BJ (cell line): Measurements from ENCODE around the gene PRRC2B. TPM values are rescaled to one million over a fixed set of nuclear protein-coding genes. Genes with fewer than 3 reads are reported as not detected.

ENCODE experiments used
- CTCF ChIA-PET: fragments of 350-600 bp; formaldehyde crosslinking; extraction: SDS; loops from one replicate; lab custom pipeline; 2021; ENCODE audit warnings: antibody characterized with exemption, inconsistent platforms; lab: Yijun Ruan, JAX
- POLR2A ChIA-PET: fragments of 300-600 bp; sonication (Branson Sonifier 250); formaldehyde crosslinking; extraction: SDS; loops from one replicate; lab custom pipeline; 2021; ENCODE audit warnings: antibody characterized with exemption; lab: Charles Lee
- DNase-seq: peaks from one replicate; pipeline ENCODE4 v3.0.0-alpha.2; 2011; ENCODE audit warnings: low read depth
- H3K27me3 ChIP-seq: 2 replicates; pipeline ENCODE4 v1.6.0; 2011; ENCODE audit warnings: low read length; ENCODE audit not compliant: control insufficient read depth, insufficient read depth
- H3K36me3 ChIP-seq: 2 replicates; pipeline ENCODE4 v1.5.1; 2011; ENCODE audit warnings: low read length; ENCODE audit not compliant: control insufficient read depth, insufficient read depth
- H3K4me3 ChIP-seq: 2 replicates; pipeline ENCODE4 v1.5.1; 2011; ENCODE audit warnings: low read depth, mild to moderate bottlenecking, control low read depth, low read length
- polyA plus RNA-seq: library from polyadenylated mRNA; depleted of rRNA; stranded (reverse); fragments of >200 nt; gene quantifications from 2 replicates; pipeline ENCODE4 v1.2.3, GENCODE V29; 2011
- TF ChIP-seq, protein P1 (sequence below): IDR thresholded peaks from 2 replicates; pipeline ENCODE4 v1.5.1; 2011; ENCODE audit warnings: low read depth, mild to moderate bottlenecking, control low read depth, inconsistent platforms, low read length, moderate library complexity; ENCODE audit not compliant: insufficient read depth

PRRC2B gene
- polyA plus RNA-seq, 1 experiment, result 25.8 TPM

DNA sequence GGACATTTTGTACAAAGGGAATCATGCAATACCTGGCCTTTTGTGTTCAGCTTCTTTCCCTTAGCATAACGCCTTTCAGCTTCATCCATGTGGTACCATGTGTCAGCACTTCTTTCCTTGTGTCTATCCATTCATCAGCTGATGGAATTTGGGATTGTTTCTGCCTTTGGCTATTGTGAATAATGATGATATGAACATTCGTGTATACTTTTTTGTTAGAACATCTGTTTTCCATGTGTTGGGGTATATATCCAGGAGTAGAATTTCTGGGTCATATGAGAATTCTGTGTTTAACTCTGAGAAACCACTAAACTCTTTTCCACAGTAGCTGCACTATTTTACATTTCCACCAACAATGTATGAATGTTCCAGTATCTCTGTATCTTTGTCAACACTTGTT, 14.8 kb upstream of the PRRC2B start:
- no peak overlapping the region for H3K4me3 ChIP-seq
- no peaks in the 10 kb centered on the region for H3K36me3 ChIP-seq
- H3K27me3 ChIP-seq, result no peaks in the 10 kb centered on the region
- ChIA-PET CTCF (interaction anchor here (0.9 kb wide), 1 partner anchor 101 kb away, joined by 3 read pairs; no protein-coding TSS in a partner anchor), POLR2A (no interaction called here)
- TF ChIP-seq, protein P1, sequence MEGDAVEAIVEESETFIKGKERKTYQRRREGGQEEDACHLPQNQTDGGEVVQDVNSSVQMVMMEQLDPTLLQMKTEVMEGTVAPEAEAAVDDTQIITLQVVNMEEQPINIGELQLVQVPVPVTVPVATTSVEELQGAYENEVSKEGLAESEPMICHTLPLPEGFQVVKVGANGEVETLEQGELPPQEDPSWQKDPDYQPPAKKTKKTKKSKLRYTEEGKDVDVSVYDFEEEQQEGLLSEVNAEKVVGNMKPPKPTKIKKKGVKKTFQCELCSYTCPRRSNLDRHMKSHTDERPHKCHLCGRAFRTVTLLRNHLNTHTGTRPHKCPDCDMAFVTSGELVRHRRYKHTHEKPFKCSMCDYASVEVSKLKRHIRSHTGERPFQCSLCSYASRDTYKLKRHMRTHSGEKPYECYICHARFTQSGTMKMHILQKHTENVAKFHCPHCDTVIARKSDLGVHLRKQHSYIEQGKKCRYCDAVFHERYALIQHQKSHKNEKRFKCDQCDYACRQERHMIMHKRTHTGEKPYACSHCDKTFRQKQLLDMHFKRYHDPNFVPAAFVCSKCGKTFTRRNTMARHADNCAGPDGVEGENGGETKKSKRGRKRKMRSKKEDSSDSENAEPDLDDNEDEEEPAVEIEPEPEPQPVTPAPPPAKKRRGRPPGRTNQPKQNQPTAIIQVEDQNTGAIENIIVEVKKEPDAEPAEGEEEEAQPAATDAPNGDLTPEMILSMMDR, result no peak
- no peak for DNase-seq

DNA sequence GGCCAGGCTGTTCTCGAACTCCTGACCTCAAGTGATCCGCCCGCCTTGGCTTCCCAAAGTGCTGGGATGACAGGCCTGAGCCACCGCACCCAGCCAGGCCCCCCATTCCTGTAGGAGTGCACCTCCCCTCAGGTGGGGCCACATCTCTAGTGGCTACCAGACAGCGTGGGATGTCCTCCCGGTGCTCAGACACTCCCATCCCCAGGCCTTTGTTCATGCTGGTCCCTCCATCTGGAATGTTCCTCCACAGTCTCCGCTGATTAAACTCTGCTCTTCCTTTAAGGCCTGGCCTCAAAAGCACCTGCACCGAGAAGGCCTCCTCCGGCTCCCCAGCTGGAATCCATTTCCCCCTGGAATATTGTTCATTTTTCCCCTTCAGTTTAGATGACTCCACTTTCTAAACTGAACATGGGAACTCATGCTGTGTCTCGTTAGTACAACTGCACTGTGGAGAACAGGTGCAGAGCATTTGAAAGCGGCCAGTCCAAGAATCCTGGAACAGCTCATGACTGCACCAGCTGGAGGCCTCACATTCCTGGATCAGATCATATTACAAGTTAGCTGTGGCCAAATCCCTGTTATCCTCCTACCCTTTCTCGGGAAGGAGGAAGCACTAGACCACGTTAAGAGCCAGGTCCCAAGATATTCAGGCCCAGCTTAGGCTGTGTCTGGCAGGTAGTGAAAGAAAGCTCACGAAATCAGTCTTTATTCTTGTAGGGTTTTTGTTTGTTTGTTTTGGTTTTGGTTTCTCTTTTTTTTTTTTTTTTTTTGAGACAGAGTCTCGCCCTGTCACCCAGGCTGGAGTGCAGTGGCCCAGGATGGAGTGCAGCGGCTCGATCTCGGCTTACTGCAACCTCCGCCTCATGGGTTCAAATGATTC, 10.8 kb upstream of the PRRC2B start:
- H3K36me3 ChIP-seq, result no peaks in the 10 kb centered on the region
- POLR2A ChIA-PET, result interaction anchor here (1.3 kb wide), 1 partner anchor 10 kb away, joined by 3 read pairs; no protein-coding TSS in a partner anchor
- CTCF ChIA-PET, result interaction anchor here (0.6 to 1.2 kb wide), 5 partner anchors 14 to 218 kb away, joined by 3 to 5 read pairs (median 3); no protein-coding TSS in a partner anchor
- DNase-seq, result peak; percentile 48
- no peaks in the 10 kb centered on the region for H3K27me3 ChIP-seq
- no peak overlapping the region for H3K4me3 ChIP-seq
- TF ChIP-seq, protein P1, result 0 out of 2 replicates have a peak, but pooled peaks have one; percentile 16

DNA sequence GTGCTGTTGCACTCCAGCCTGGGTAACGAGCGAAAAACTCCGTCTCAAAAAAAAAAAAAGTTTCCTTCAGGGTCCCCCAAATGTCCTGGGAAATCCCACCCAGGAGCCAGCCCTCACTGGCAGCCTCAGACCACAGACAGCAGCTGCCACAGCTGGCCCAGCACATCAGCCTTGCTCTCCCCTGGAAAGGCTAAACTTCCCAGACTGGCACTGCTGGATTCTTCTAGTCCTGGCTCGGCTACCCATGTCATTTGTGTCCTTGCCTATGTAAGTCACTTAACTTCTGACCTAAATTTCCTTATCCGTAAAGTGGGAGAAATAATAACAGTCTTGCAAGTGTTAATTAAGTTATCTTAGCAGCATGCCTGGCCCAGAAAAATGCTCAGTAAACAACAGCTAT, 8.6 kb upstream of the PRRC2B start:
- TF ChIP-seq, protein P1, result no peak
- ChIA-PET CTCF (no interaction called here), POLR2A (no interaction called here)
- no peak overlapping the region for H3K4me3 ChIP-seq
- DNase-seq, result no peak
- no peaks in the 10 kb centered on the region for H3K36me3 ChIP-seq
- H3K27me3 ChIP-seq, result no peaks in the 10 kb centered on the region

DNA sequence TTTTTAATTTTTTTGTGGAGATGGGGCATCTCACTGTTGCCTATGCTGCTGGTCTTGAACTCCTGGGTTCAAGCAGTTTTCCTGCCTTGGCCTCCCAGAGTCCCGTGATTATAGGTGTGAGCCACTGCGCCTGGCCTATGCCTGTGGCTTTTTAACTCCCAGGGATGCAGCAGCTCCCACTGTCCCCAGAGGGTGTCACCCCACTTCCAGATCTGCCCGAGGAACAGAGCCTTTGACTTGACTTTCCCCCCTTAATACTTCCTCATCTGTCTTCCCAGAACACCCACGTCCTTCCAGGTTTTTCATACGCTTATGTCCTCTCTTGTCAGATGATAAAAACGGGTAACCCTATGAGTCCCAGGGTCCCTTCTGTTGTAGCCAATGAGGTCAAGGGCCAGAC, 7.6 kb upstream of the PRRC2B start:
- Histone ChIP-seq H3K36me3 (no peaks in the 10 kb centered on the region), H3K4me3 (no peak overlapping the region), H3K27me3 (no peaks in the 10 kb centered on the region)
- POLR2A ChIA-PET, result no interaction called here
- TF ChIP-seq, protein P1, result peak; percentile 29; the same call in 1 of the 2 replicates
- no peak for DNase-seq
- CTCF ChIA-PET, result interaction anchor here (0.8 kb wide), 1 partner anchor 33 kb away, joined by 3 read pairs; no protein-coding TSS in a partner anchor

DNA sequence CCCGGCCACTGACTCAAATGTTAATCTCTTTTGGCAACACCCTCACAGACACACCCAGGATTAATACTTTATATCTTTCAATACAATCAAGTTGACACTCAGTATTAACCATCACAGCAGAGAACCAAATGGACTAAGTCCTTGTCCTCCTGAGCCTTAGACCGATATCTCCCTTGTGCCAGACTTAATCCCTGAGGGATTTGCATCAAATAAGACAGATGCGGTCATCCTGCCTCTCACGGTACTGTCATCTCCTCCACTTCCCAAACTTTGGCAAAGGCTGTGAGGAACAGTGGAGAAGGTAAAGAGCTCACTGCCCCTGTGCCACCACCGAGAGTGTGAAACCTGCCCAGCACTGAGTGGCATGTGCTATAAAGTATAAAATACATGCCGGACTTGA, 6.5 kb upstream of the PRRC2B start:
- ChIA-PET POLR2A (no interaction called here), CTCF (no interaction called here)
- TF ChIP-seq, protein P1, result no peak
- H3K4me3 ChIP-seq, result no peak overlapping the region
- no peak for DNase-seq
- no peaks in the 10 kb centered on the region for H3K36me3 ChIP-seq
- H3K27me3 ChIP-seq, result no peaks in the 10 kb centered on the region
